ENCODE measurements around the gene KRT6B.
"Not testable (repeated sequence)": the region's sequence is repeated elsewhere in the genome, so short reads cannot be mapped to it uniquely, and the experiment has no call there.

The KRT6B gene

GRCh38 chr12:52464897-52465296, 13.0 kb upstream of the KRT6B start:
- H3K4me1 ChIP-seq (ENCODE audit: insufficient read depth, low read length) = no peaks in the 10 kb centered on the region
- H3K9ac ChIP-seq (ENCODE audit: low read depth, low read length) = no peak overlapping the region

GRCh38 chr12:52461693-52462092, 9.7 kb upstream of the KRT6B start:
- no peaks in the 10 kb centered on the region for H3K27me3 ChIP-seq (ENCODE audit: insufficient read depth, low read length)
- no peaks in the 10 kb centered on the region for H3K36me3 ChIP-seq (ENCODE audit: insufficient read depth, low read depth, low read length)
- no peak overlapping the region for H3K9ac ChIP-seq (ENCODE audit: low read depth, low read length)
- no peak overlapping the region for H3K4me3 ChIP-seq (ENCODE audit: low read length)
- no peak overlapping the region for H3K27ac ChIP-seq (ENCODE audit: low read length)
- H3K4me1 ChIP-seq (ENCODE audit: insufficient read depth, low read length) = no peaks in the 10 kb centered on the region
- H3K9me3 ChIP-seq (ENCODE audit: insufficient read depth, low read depth, low read length) = no peaks in the 10 kb centered on the region

More at GRCh38 chr12:52464897-52465296, 13.0 kb upstream of the KRT6B start:
- no peaks in the 10 kb centered on the region for H3K27me3 ChIP-seq (ENCODE audit: insufficient read depth, low read length)
- H3K27ac ChIP-seq (ENCODE audit: low read length) = no peak overlapping the region
- H3K36me3 ChIP-seq (ENCODE audit: insufficient read depth, low read depth, low read length) = no peaks in the 10 kb centered on the region
- H3K9me3 ChIP-seq (ENCODE audit: insufficient read depth, low read depth, low read length) = peaks cover 2% of the 10 kb centered on the region; the same call in 1 of the 2 replicates
- no peak overlapping the region for H3K4me3 ChIP-seq (ENCODE audit: low read length)

- Histone ChIP-seq H3K27ac (ENCODE audit: low read length) (no peak overlapping the region), H3K9me3 (ENCODE audit: insufficient read depth, low read depth, low read length) (no peaks in the 10 kb centered on the region), H3K9ac (ENCODE audit: low read depth, low read length) (no peak overlapping the region), H3K4me3 (ENCODE audit: low read length) (no peak overlapping the region), H3K27me3 (ENCODE audit: insufficient read depth, low read length) (no peaks in the 10 kb centered on the region), H3K36me3 (ENCODE audit: insufficient read depth, low read depth, low read length) (no peaks in the 10 kb centered on the region), H3K4me1 (ENCODE audit: insufficient read depth, low read length) (peaks cover 9% of the 10 kb centered on the region)
These were observed 6.9 kb upstream of the KRT6B start for GRCh38 chr12:52458861-52459260.

GRCh38 chr12:52455821-52456220, 3.9 kb upstream of the KRT6B start:
- Histone ChIP-seq H3K4me1 (ENCODE audit: insufficient read depth, low read length) (peaks cover 9% of the 10 kb centered on the region), H3K9ac (ENCODE audit: low read depth, low read length) (no peak overlapping the region), H3K27me3 (ENCODE audit: insufficient read depth, low read length) (no peaks in the 10 kb centered on the region), H3K27ac (ENCODE audit: low read length) (no peak overlapping the region), H3K4me3 (ENCODE audit: low read length) (no peak overlapping the region), H3K36me3 (ENCODE audit: insufficient read depth, low read depth, low read length) (no peaks in the 10 kb centered on the region), H3K9me3 (ENCODE audit: insufficient read depth, low read depth, low read length) (no peaks in the 10 kb centered on the region)

- Histone ChIP-seq H3K27me3 (ENCODE audit: insufficient read depth, low read length) (no peaks in the 10 kb centered on the region), H3K4me3 (ENCODE audit: low read length) (no peak overlapping the region), H3K36me3 (ENCODE audit: insufficient read depth, low read depth, low read length) (no peaks in the 10 kb centered on the region), H3K9me3 (ENCODE audit: insufficient read depth, low read depth, low read length) (no peaks in the 10 kb centered on the region), H3K4me1 (ENCODE audit: insufficient read depth, low read length) (peaks cover 9% of the 10 kb centered on the region), H3K9ac (ENCODE audit: low read depth, low read length) (no peak overlapping the region), H3K27ac (ENCODE audit: low read length) (no peak overlapping the region)
These were observed 2.7 kb upstream of the KRT6B start for GRCh38 chr12:52454411-52455201.

- no peak overlapping the region for H3K9ac ChIP-seq (ENCODE audit: low read depth, low read length)
- no peak overlapping the region for H3K27ac ChIP-seq (ENCODE audit: low read length)
- no peaks in the 10 kb centered on the region; the same call in 1 of the 2 replicates for H3K27me3 ChIP-seq (ENCODE audit: insufficient read depth, low read length)
- H3K4me3 ChIP-seq (ENCODE audit: low read length) = no peak overlapping the region
- H3K4me1 ChIP-seq (ENCODE audit: insufficient read depth, low read length) = no peaks in the 10 kb centered on the region
- no peaks in the 10 kb centered on the region for H3K36me3 ChIP-seq (ENCODE audit: insufficient read depth, low read depth, low read length)
- H3K9me3 ChIP-seq (ENCODE audit: insufficient read depth, low read depth, low read length) = no peaks in the 10 kb centered on the region
These were observed 3.7 kb downstream of the KRT6B start for GRCh38 chr12:52448228-52448627.

GRCh38 chr12:52447196-52447595, 4.8 kb downstream of the KRT6B start:
- H3K9ac ChIP-seq (ENCODE audit: low read depth, low read length) = not testable (repeated sequence)

GRCh38 chr12:52446367-52447045, 5.4 kb downstream of the KRT6B start:
- H3K27ac ChIP-seq (ENCODE audit: low read length) = no peak overlapping the region
- H3K9ac ChIP-seq (ENCODE audit: low read depth, low read length) = no peak overlapping the region
- H3K9me3 ChIP-seq (ENCODE audit: insufficient read depth, low read depth, low read length) = no peaks in the 10 kb centered on the region
- no peaks in the 10 kb centered on the region for H3K36me3 ChIP-seq (ENCODE audit: insufficient read depth, low read depth, low read length)
- H3K4me3 ChIP-seq (ENCODE audit: low read length) = no peak overlapping the region
- peaks cover 13% of the 10 kb centered on the region for H3K4me1 ChIP-seq (ENCODE audit: insufficient read depth, low read length)
- no peaks in the 10 kb centered on the region; the same call in 1 of the 2 replicates for H3K27me3 ChIP-seq (ENCODE audit: insufficient read depth, low read length)

More at GRCh38 chr12:52447196-52447595, 4.8 kb downstream of the KRT6B start:
- H3K4me3 ChIP-seq (ENCODE audit: low read length); H3K36me3 ChIP-seq (ENCODE audit: insufficient read depth, low read depth, low read length); H3K27me3 ChIP-seq (ENCODE audit: insufficient read depth, low read length); H3K9me3 ChIP-seq (ENCODE audit: insufficient read depth, low read depth, low read length); H3K4me1 ChIP-seq (ENCODE audit: insufficient read depth, low read length); H3K27ac ChIP-seq (ENCODE audit: low read length): not testable (repeated sequence)

GRCh38 chr12:52445876-52446275, 6.1 kb downstream of the KRT6B start:
- Histone ChIP-seq H3K9me3 (ENCODE audit: insufficient read depth, low read depth, low read length) (no peaks in the 10 kb centered on the region), H3K27ac (ENCODE audit: low read length) (no peak overlapping the region), H3K4me3 (ENCODE audit: low read length) (no peak overlapping the region), H3K36me3 (ENCODE audit: insufficient read depth, low read depth, low read length) (no peaks in the 10 kb centered on the region), H3K4me1 (ENCODE audit: insufficient read depth, low read length) (peaks cover 14% of the 10 kb centered on the region), H3K27me3 (ENCODE audit: insufficient read depth, low read length) (no peaks in the 10 kb centered on the region; the same call in 1 of the 2 replicates), H3K9ac (ENCODE audit: low read depth, low read length) (no peak overlapping the region)

GRCh38 chr12:52444647-52445595, 7.0 kb downstream of the KRT6B start:
- Histone ChIP-seq H3K36me3 (ENCODE audit: insufficient read depth, low read depth, low read length) (no peaks in the 10 kb centered on the region), H3K4me3 (ENCODE audit: low read length) (no peak overlapping the region), H3K9me3 (ENCODE audit: insufficient read depth, low read depth, low read length) (no peaks in the 10 kb centered on the region), H3K27ac (ENCODE audit: low read length) (no peak overlapping the region), H3K4me1 (ENCODE audit: insufficient read depth, low read length) (peaks cover 14% of the 10 kb centered on the region), H3K27me3 (ENCODE audit: insufficient read depth, low read length) (no peaks in the 10 kb centered on the region; the same call in 1 of the 2 replicates), H3K9ac (ENCODE audit: low read depth, low read length) (no peak overlapping the region)

GRCh38 chr12:52443966-52444365, 8.0 kb downstream of the KRT6B start:
- no peaks in the 10 kb centered on the region for H3K36me3 ChIP-seq (ENCODE audit: insufficient read depth, low read depth, low read length)
- no peaks in the 10 kb centered on the region for H3K9me3 ChIP-seq (ENCODE audit: insufficient read depth, low read depth, low read length)
- H3K27ac ChIP-seq (ENCODE audit: low read length) = no peak overlapping the region
- peaks cover 14% of the 10 kb centered on the region for H3K4me1 ChIP-seq (ENCODE audit: insufficient read depth, low read length)
- H3K4me3 ChIP-seq (ENCODE audit: low read length) = no peak overlapping the region
- no peaks in the 10 kb centered on the region; the same call in 1 of the 2 replicates for H3K27me3 ChIP-seq (ENCODE audit: insufficient read depth, low read length)
- no peak overlapping the region for H3K9ac ChIP-seq (ENCODE audit: low read depth, low read length)

All from iPS-20b (cell line).